NCI-H1436 (cell line): ENCODE measurements around the gene NRIP1.

Source experiments
- DNase-seq: peaks from one replicate; lab custom pipeline; 2025; lab: John Stamatoyannopoulos, UW

NRIP1 gene

DNA sequence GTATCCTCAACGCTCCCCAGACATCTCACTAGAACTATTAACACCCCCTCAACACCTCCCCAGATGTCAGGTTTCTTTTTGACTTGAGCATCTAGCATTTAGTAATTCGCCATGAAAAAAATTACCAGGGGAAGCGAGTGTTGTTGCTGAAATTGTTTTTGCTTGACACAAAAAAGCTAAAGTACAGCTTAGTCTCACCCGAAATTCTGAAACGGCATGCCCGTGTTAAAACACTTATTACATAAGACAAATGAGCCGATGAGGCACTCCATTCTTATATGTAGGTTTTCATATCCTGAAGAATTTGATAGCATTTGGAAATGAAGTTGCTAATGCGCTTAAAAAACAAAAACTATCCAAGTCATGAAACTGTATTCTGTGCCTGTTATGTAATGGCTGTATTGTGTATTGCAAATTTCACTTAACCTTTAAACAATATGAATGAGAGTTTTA lies 1.3 kb upstream of the NRIP1 start:
- DNase-seq, result no peak

DNA sequence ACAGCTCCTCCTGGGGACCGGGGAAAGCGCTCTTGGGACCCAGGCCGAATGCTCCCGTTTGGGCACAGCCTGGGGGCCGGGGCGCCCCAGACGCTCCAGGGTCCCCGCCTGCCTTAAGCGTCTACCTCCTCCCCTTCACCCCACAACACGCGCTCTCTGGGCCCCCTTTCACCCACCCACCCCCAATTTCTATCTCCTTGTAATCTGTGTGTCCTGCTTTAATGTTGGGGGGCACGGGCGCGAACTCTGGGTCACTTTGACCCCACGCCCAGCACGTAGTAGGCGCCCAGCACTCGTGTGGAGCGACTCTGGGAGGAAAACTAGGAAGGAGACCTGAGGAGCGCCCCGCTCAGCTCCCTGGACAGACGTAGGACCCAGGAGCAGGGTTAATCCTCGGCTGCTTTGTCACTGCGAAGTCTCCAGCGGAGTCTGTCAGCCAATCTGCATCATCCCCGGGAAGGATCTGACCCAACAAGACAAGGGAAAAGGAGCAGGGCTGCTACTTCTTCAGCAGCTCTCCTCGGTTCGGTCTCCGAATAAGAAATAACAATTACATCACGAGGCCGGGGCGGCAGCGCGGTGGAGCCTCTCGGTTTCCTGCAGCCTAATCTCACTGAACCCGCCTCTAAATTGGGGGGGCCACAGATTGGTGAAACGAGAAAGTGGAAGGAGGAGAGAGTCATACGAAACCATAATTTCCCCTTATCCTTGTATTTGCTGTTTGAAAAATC lies 757 bp upstream of the NRIP1 start:
- peak; percentile 37 for DNase-seq

DNA sequence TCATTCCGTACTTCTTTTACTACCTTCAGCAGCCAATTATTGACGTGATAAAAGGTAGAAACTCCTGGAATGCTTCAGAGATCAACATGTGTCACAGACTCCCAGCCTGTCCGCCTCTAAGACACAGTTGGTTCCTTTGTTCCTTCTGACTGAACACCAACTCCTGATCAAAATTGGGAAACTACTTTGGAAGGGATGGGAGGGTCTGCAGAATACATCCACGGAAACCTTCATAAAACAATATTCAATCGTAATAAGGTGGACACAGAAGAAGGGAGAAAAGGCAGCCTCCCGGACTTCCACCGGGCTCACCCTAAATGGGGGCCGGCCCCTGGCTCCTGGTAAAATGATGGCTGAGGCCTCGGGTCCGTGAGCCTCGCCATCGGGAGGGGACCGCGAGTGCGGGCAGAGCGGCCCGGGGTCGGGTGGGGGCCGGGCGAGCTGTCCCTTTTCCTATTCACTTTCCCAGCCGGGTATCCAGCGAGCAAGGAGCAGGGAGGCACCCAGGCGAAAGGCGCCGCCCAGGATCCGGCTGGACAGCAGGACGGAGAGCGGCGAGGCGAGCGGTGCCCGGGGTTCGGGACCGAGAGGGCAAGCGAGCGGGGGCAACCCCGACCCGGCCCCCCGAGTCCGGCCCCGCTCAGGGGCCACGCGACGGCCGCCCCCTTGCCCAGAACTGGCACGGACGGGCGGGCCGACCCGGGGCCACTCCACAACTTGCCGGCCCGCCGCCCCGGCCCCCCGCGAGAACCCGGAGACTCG lies 805 bp downstream of the NRIP1 start:
- DNase-seq, result no peak

GRCh38 chr21:15063081-15063813 lies 1.6 kb downstream of the NRIP1 start:
- DNase-seq, result no peak

DNA sequence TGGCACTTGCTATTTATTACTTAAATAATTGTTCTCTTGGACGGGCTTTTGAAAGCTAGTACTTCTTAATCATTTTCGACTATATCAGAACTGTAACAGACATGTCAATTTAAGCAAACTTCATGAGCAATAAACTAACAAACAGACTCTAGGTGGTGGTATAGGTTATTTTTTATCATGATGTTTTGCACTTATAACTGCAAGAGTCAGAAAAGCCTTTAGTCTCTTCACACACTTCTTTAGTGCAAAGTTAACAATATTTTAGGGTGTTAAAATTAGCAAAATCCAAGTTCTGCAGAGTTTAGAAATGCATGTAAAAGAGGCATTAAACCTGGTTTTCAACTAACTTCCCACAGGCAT lies 2.2 kb downstream of the NRIP1 start:
- DNase-seq, result no peak

DNA sequence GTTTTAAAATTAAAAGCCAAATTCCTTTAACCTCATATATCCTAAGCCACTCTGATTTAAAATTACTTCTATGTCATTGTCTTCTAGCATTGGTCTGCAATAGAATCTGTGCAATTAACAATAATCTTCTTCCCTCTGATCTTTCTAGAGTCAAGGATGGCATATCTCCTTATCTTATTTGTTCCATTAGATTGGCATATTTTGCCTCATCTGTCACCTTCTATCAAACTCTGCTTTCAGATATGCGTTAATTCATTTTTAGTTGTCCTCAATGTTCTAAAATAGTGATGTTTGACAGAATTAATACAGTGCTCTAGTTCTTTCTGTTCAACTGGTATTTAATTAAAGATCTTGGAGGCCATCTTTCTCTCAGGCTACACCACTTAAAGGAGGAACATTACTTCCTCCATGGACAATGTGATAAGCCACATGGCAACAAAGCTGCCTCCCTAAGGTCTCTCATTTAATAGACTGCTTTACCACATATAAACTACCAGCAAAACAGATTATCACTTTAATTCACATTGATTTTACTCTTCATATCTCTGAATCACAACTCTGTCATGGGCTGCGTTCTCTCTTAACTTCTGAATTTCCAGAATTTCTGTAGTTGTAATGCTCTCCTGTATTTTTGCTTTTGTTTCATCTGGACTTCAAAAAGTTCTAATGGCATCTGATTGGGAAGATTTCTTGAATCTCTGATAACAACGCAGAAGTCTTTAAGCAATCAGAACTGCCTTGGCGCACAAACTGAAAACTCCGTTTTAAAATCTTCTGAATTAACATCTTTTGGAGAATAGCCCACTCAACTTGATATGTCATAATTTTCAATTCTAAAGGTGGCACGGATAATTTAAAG lies 2.8 kb downstream of the NRIP1 start:
- DNase-seq, result no peak

- DNase-seq, result no peak
Measured at GRCh38 chr21:15061279-15061678, 3.5 kb downstream of the NRIP1 start.

DNA sequence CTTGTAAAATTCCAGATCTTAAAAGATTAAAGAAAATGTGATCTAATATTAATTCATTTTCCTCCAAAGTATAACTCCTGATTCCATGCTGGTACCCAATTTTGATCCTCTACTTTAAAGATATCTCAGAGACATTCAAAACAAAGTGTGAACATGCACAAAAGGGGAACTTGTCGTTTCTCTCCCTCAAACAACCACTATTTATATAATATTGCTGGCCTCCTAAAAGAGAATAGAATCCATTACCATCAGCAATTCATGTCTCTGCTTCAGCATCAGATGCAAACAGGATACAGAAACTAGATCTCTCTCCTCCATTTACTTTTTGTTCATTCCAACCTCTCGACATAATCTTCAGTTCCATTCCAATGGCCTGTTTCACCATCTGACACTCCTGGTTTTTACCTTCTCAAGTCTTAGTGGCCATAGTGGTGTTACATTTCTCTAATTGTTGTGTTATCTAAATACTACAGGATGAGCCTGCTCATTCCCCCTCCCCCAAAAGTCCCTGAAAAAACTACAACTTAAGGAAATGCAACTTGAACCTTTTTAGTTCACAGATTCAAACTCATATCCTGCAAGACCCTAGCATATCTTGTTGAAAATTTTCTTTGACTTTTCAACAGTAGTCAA lies 4.1 kb downstream of the NRIP1 start:
- no peak for DNase-seq

DNA sequence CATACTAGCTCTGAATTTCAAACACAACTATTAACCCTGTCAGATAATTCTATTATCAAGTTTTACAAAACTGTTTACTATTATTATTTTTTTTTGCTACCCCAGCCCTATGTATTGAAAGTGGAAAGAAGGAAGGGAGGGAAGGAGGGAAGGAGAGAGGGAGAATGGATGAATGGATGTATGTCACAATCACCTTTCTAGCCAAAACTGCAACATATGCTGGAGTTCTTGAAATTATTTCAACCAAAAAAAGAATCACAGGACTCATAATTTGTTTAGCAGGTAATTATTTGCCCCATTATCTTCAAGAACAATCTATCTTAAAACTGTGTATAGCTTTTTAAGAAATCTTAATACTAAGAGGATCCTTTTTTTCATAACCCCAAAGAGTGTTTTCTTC lies 5.4 kb downstream of the NRIP1 start:
- no peak for DNase-seq

DNA sequence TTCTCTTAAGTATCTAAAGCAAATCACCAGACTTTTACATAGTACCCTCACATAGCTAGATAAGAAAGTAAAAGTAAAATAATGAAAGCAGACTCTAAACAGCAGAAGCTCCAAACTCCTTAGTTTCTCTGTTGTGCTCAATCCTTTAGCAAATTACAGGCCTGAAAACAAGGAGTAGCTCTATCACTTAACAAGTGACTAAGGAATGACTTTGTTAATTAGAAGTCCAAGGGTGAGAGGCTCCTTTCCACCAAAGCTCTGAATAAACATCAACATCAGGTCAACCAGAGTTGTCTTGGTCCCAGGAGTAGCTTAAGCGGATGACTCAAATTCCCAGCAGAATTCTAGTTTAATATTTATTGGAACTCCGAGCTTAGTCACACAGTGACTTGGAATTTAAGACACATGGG lies 5.9 kb downstream of the NRIP1 start:
- DNase-seq, result no peak

DNA sequence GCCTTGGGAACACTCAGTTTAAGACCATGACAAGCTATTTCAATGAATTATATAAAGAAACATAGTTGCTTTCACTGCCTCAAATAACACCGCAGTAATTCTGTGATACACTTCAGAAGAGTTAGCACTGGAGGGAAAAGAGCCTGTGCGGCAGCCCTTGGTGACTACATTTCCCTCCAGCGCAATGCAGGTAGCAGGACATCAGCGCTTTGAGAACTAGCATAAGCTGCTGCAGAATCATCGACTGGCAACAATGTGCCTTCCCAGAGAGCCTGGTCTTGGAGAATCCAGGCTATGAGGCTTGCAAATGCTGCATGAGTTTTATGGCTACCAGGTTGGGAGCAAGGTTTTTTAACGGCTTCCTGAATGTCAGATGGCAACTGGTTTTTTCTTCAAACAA lies 7.5 kb downstream of the NRIP1 start:
- no peak for DNase-seq

DNA sequence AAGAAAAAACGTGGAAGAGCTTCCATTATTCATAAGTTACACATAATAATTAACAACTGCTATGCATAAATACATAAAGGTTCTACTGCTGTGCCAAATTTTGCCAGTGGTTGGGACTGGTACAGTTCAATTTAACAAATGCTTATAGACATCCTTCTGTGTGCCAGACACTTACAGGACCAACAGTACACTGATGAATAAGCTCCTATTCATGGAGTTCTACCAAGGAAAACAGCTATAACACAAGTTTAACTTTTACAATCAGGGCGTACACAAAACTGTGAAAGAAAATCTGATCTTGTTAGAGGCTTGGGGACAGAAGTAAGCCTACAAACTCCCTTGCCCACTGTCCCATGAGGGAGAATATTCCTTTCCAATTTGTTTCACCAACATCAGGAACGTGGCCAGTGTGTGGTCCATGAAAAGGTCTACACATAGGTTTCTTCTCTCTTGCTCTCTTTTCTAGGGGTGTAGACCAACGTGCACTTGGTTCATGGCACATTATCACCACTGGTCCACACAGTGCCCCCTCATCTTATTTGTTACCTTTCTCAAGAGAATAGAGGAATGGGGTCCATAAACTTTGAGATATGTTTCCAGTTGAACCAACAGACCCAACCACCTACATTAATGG lies 10.1 kb downstream of the NRIP1 start:
- no peak for DNase-seq

- DNase-seq, result no peak
Measured at GRCh38 chr21:15054089-15054488, 10.7 kb downstream of the NRIP1 start.

DNA sequence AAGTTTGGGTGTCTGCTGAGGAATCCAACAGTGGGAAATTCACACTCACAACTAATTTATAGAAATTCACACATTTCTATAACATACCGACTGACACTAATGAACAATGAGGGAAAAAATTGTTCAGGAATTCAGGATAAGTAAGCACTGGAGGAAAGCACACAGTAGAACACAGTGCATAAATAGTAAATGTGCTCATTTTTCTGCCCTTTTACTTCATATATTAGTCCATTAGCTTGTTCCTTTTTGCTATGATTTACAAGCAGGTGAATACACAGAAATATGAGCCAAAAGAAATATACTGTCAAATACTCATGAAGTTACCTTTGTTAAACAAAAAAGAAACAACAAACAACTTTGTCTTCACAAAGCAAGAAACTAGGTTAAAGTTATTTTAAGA lies 11.3 kb downstream of the NRIP1 start:
- DNase-seq, result no peak

- no peak for DNase-seq
Measured at GRCh38 chr21:15052459-15052763, 12.4 kb downstream of the NRIP1 start.

DNA sequence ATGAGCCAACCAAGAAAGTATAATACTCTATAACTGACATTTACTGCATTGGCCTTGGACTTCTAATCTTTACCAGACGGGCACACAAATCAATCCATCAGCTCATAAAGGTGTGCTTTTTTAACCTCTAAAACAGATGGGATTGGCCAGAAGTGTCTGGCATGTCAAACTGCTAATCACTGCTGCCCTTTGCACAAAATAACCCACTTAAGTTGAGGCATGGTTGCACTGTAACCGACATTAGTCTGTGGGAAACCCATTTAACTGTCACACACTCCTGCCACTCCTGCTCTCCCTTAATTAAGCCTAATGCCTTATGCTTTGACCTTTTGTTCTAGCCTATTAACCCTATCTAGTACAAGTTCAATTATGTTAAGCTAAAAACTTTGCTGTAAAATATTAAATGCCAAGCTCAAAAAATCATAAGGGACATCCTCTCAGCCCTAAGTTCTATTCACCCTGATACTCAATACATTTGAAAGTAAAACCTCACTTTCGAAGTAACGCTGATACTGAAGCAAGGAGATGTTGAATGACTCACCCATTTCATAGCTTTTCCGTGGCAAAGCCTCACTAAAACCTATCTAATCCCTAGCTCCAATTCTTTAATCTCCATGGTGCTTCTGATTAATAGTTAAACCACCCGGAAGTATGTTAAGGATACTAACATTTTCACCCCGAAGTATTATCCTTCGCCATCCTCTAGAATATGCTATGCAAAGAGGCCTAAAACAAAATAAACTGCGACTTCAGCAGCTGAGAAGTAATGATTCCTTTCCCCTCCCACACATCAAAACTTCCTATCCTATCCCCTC lies 12.9 kb downstream of the NRIP1 start:
- DNase-seq, result no peak

DNA sequence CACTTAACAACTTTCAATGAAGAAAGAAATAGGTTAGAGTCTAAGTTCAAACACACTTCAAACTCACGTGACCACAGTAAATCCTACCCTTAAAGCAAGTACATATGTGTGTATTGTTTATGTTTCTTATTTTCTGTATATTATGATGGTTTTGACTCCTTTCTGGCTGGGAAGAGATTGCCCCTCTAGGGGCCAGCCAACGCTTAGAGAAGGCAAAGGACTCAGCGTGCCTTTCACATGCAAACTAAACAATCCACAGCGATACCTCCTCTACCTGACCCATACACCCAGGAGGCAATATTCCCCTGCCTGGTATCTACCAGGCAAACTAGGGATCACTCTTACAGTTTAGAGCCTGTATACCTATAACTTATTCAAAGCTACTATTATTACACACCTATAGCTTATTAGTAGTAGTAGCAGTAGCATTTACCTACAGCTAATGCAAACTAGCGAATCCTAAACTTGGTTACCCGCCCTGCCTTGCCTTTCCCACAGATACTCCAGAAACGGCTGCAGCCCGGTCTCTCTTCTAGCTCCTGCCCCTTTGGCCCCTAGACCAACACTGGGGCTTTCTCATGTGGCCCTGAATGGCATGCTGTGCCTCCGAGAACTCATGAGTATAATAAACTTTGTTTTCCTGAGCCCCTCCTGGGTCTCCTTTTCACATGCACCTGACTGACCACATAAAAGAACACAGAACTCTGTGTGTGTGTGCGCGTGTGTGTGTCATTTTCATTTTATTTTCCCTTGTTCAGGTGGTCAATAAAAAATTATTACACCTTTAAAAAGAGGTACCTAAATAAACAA lies 14.0 kb downstream of the NRIP1 start:
- DNase-seq, result no peak

GRCh38 chr21:15045017-15045416 lies 19.8 kb downstream of the NRIP1 start:
- no peak for DNase-seq

DNA sequence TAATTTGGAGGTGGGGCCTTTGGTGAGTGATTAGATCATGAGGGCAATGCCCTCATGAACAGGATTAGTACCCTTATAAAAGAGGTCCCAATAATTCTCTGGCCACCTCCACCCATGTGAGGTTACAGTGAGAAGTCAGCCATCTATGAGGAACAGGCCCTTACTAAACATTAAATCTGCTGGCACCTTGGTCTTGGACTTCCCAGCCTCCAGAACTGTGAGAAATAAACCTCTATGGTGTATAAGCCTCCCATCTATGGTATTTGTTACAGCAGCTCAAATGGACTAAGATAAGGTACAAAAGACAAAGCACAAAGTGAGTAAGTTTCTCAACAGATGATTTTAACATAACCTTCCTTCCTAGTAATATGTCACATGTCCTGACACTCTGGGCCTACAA lies 22.3 kb downstream of the NRIP1 start:
- DNase-seq, result no peak
